Activated CD4-positive, alpha-beta T cell treated with anti-CD3 and anti-CD28 coated beads for 1 hour (primary cell): ENCODE measurements around the gene TSHR.
"Not testable (repeated sequence)": the region's sequence is repeated elsewhere in the genome, so short reads cannot be mapped to it uniquely, and the experiment has no call there.

Experiments used
- DNase-seq: peaks from one replicate; pipeline ENCODE4 v3.0.0-alpha.2; 2020

Gene TSHR

GRCh38 chr14:80953211-80953610, 2.2 kb upstream of the TSHR start:
- not testable (repeated sequence) for DNase-seq

- peak; percentile 58 for DNase-seq
Observed at GRCh38 chr14:80954687-80955299, 628 bp upstream of the TSHR start.

- no peak for DNase-seq
Observed at GRCh38 chr14:80956102-80956501, 681 bp downstream of the TSHR start.

GRCh38 chr14:80956922-80957321, 1.5 kb downstream of the TSHR start:
- DNase-seq, result no peak

- no peak for DNase-seq
Observed at GRCh38 chr14:80957613-80958012, 2.2 kb downstream of the TSHR start.

GRCh38 chr14:80958226-80958625, 2.8 kb downstream of the TSHR start:
- DNase-seq, result no peak

GRCh38 chr14:80958939-80959338, 3.5 kb downstream of the TSHR start:
- DNase-seq, result no peak

GRCh38 chr14:80959496-80959895, 4.1 kb downstream of the TSHR start:
- DNase-seq, result peak; percentile 24

GRCh38 chr14:80965037-80965436, 9.6 kb downstream of the TSHR start:
- DNase-seq, result no peak

GRCh38 chr14:80973931-80974641, 18.7 kb downstream of the TSHR start:
- DNase-seq, result no peak

- DNase-seq, result no peak
Observed at GRCh38 chr14:80974679-80975078, 19.3 kb downstream of the TSHR start.

- no peak for DNase-seq
Observed at GRCh38 chr14:80977221-80977620, 21.8 kb downstream of the TSHR start.

- DNase-seq, result no peak
Observed at GRCh38 chr14:80978403-80978802, 23.0 kb downstream of the TSHR start.

GRCh38 chr14:80979951-80980350, 24.5 kb downstream of the TSHR start:
- no peak for DNase-seq

GRCh38 chr14:80981156-80981555, 25.7 kb downstream of the TSHR start:
- no peak for DNase-seq

- DNase-seq, result no peak
Observed at GRCh38 chr14:80981673-80982072, 26.3 kb downstream of the TSHR start.

GRCh38 chr14:80982711-80983110, 27.3 kb downstream of the TSHR start:
- DNase-seq, result no peak

GRCh38 chr14:80987235-80988032, 32.0 kb downstream of the TSHR start:
- DNase-seq, result peak; percentile 38

- no peak for DNase-seq
Observed at GRCh38 chr14:80988192-80988591, 32.8 kb downstream of the TSHR start.

GRCh38 chr14:80988735-80989429, 33.5 kb downstream of the TSHR start:
- no peak for DNase-seq

GRCh38 chr14:80992580-80992979, 37.2 kb downstream of the TSHR start:
- DNase-seq, result no peak

- no peak for DNase-seq
Observed at GRCh38 chr14:80996049-80996901, 40.9 kb downstream of the TSHR start.
